Ovary (tissue), 3 donors: ENCODE results near the gene NOTCH1.

Experiments used
- CTCF ChIP-seq, 3 donors: fragments of 450-650 bp in 2 of 3; fragments of 200-600 bp in 1 of 3; IDR thresholded peaks; one replicate each; pipeline versions ENCODE4 v1.5.1 to v1.8.0; 2016 to 2022; ENCODE audit warnings: antibody characterized with exemption in 3 of 3, mild to moderate bottlenecking in 1 of 3
- EP300 ChIP-seq: sonication (generic); formaldehyde crosslinking; IDR thresholded peaks from one replicate; pipeline ENCODE4 v1.6.1; 2017; ENCODE audit warnings: antibody characterized with exemption
- donor health status: DM: no; HTN: no; CAD: no.

GRCh38 chr9:136463578-136463977 lies 82.3 kb downstream of the NOTCH1 start:
- TF ChIP-seq CTCF (IDR thresholded peaks at IDR 0.05) (no peak), EP300 (no peak)
